ENCODE measurements around the gene MAMDC4. TPM values are rescaled to one million over a fixed set of nuclear protein-coding genes. Genes with fewer than 3 reads are reported as not detected.

The MAMDC4 gene
- total RNA-seq, 2 experiments from 2014 or later: 11.7 to 14.2 TPM

DNA sequence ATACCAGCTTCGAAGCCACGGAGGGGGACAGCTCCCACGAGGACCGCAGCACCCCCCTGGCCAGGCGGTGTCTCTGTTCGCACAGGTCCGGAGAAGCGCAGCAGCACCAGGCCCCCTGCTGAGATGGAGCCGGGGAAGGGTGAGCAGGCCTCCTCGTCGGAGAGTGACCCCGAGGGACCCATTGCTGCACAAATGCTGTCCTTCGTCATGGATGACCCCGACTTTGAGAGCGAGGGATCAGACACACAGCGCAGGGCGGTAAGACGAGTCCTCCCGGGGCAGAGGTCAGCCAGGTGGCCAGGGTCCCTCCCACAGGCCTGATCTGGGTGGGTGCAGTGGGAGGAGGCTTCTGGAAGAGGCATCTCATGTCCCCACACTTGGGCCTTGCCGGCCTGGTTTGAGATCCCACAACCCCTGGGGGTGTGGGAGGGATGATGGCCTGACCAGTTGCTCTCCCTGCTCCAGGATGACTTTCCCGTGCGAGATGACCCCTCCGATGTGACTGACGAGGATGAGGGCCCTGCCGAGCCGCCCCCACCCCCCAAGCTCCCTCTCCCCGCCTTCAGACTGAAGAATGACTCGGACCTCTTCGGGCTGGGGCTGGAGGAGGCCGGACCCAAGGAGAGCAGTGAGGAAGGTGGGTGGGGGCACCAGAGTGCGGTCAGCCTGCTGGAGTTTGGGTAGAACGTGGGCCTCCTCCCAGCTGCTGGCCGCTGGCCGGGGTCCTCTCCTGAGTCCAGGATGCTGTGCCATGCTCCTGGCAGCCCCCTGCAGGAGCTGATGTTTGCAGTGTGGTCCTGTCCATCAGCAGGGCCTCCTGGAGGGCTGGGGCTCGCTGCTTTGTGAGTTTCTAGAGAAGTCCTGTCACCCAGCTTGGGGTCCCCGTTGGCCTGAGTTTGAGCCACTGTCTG lies 12.7 kb upstream of the MAMDC4 start:
- no peak for DNase-seq (ENCODE audit: low spot score)
- H3K4me2 ChIP-seq (ENCODE audit: low read length): no peak overlapping the region
- peaks cover 45% of the 10 kb centered on the region for H3K36me3 ChIP-seq (ENCODE audit: insufficient read depth, low read length)
- H3K9me3 ChIP-seq (ENCODE audit: low read length): no peaks in the 10 kb centered on the region
- no peak overlapping the region for H3K4me3 ChIP-seq (ENCODE audit: low read depth, low read length, poor library complexity, severe bottlenecking)
- intact Hi-C loops (cut with micrococcal nuclease; ENCODE audit: unreplicated experiment): no loop called here
- H3K27ac ChIP-seq (ENCODE audit: low read depth, low read length, poor library complexity, severe bottlenecking): no peak overlapping the region
- TF ChIP-seq EZH2phosphoT487 (IDR thresholded peaks at IDR 0.05; ENCODE audit: borderline replicate concordance, low read depth, low read length): no peak
- TF ChIP-seq, protein P1, sequence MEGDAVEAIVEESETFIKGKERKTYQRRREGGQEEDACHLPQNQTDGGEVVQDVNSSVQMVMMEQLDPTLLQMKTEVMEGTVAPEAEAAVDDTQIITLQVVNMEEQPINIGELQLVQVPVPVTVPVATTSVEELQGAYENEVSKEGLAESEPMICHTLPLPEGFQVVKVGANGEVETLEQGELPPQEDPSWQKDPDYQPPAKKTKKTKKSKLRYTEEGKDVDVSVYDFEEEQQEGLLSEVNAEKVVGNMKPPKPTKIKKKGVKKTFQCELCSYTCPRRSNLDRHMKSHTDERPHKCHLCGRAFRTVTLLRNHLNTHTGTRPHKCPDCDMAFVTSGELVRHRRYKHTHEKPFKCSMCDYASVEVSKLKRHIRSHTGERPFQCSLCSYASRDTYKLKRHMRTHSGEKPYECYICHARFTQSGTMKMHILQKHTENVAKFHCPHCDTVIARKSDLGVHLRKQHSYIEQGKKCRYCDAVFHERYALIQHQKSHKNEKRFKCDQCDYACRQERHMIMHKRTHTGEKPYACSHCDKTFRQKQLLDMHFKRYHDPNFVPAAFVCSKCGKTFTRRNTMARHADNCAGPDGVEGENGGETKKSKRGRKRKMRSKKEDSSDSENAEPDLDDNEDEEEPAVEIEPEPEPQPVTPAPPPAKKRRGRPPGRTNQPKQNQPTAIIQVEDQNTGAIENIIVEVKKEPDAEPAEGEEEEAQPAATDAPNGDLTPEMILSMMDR (conservative IDR thresholded peaks at IDR 0.05; ENCODE audit: low read length): no peak
- BruUV-seq (replicated peaks): no TSS peak
- H3K4me1 ChIP-seq (ENCODE audit: insufficient read depth, low read length, poor library complexity, severe bottlenecking): peaks cover 22% of the 10 kb centered on the region
- no peaks in the 10 kb centered on the region for H4K20me1 ChIP-seq (ENCODE audit: insufficient read depth, low read length)
- POLR2A ChIA-PET: no interaction called here
- H2AFZ ChIP-seq (ENCODE audit: low read length): no peak overlapping the region
- H3K79me2 ChIP-seq (ENCODE audit: insufficient read depth, low read depth, low read length): no peaks in the 10 kb centered on the region
- no peaks in the 10 kb centered on the region for H3K9me2 ChIP-seq (ENCODE audit: insufficient read depth, low read length)
- CTCF ChIA-PET (ENCODE audit: unreplicated experiment): no interaction called here

DNA sequence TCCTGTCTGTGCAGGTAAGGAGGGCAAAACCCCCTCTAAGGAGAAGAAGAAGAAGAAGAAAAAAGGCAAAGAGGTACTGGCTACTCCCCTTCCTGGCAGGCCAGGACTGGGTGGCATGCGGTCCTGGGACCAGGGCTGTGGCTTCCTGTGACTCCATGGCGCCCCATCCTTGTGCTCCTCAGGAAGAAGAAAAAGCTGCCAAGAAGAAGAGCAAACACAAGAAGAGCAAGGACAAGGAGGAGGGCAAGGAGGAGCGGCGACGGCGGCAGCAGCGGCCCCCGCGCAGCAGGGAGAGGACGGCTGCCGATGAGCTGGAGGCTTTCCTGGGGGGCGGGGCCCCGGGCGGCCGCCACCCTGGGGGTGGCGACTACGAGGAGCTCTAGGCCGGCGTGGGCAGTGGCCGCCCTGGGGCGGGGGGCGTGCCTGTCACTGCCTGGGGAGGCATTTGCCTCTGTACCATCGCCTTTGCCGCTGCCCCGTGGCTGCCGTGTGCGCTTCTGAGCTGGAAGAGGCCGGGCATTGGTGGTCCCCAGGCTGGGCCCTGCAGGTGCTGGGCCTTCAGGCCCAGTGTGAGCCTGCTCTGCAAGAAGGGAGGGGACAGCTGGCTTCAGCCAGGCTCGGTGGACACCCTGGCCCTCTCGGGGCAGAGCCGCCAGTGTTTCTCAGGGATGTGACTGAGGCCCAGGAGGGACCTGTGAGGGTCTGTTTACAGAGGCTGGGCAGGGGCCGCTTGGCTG lies 11.8 kb upstream of the MAMDC4 start:
- no peak for DNase-seq (ENCODE audit: low spot score)
- H3K79me2 ChIP-seq (ENCODE audit: insufficient read depth, low read depth, low read length): no peaks in the 10 kb centered on the region
- ChIA-PET CTCF (ENCODE audit: unreplicated experiment) (no interaction called here), POLR2A (no interaction called here)
- intact Hi-C loops (cut with micrococcal nuclease; ENCODE audit: unreplicated experiment): no loop called here
- H3K27ac ChIP-seq (ENCODE audit: low read depth, low read length, poor library complexity, severe bottlenecking): no peak overlapping the region
- H4K20me1 ChIP-seq (ENCODE audit: insufficient read depth, low read length): no peaks in the 10 kb centered on the region
- no peak overlapping the region for H2AFZ ChIP-seq (ENCODE audit: low read length)
- BruUV-seq (replicated peaks): TSS peak; percentile 96
- TF ChIP-seq, protein P1 (conservative IDR thresholded peaks at IDR 0.05; ENCODE audit: low read length): no peak
- no peak for TF ChIP-seq EZH2phosphoT487 (IDR thresholded peaks at IDR 0.05; ENCODE audit: borderline replicate concordance, low read depth, low read length)
- no peak overlapping the region for H3K4me2 ChIP-seq (ENCODE audit: low read length)
- H3K9me3 ChIP-seq (ENCODE audit: low read length): no peaks in the 10 kb centered on the region
- H3K4me3 ChIP-seq (ENCODE audit: low read depth, low read length, poor library complexity, severe bottlenecking): no peak overlapping the region
- H3K9me2 ChIP-seq (ENCODE audit: insufficient read depth, low read length): no peaks in the 10 kb centered on the region
- peaks cover 45% of the 10 kb centered on the region for H3K36me3 ChIP-seq (ENCODE audit: insufficient read depth, low read length)
- H3K4me1 ChIP-seq (ENCODE audit: insufficient read depth, low read length, poor library complexity, severe bottlenecking): peaks cover 22% of the 10 kb centered on the region
